Measurements from ENCODE around the gene SAFB. TPM values are rescaled to one million over a fixed set of nuclear protein-coding genes. Genes with fewer than 3 reads are reported as not detected.

Gene SAFB
- polyA plus RNA-seq, 1 donor from 2014 or later = 89.8 TPM

GRCh38 chr19:5666921-5667610 is 44.2 kb downstream of the SAFB start:
- Histone ChIP-seq H3K4me2 (ENCODE audit: low read length) (no peak overlapping the region), H4K20me1 (ENCODE audit: insufficient read depth) (no peaks in the 10 kb centered on the region), H3F3A (ENCODE audit: insufficient read depth, low read length, poor library complexity, severe bottlenecking) (no peaks in the 10 kb centered on the region)

GRCh38 chr19:5667751-5668271 is 44.9 kb downstream of the SAFB start:
- Histone ChIP-seq H3F3A (ENCODE audit: insufficient read depth, low read length, poor library complexity, severe bottlenecking) (no peaks in the 10 kb centered on the region), H3K9ac (ENCODE audit: low read length) (no peak overlapping the region), H3K27me3 (ENCODE audit: insufficient read depth, low read depth, low read length) (no peaks in the 10 kb centered on the region), H3K9me3 (ENCODE audit: low read length) (no peaks in the 10 kb centered on the region), H3K9me2 (ENCODE audit: insufficient read depth, low read length) (no peaks in the 10 kb centered on the region), H4K20me1 (ENCODE audit: insufficient read depth) (no peaks in the 10 kb centered on the region), H3K4me2 (ENCODE audit: low read length) (no peak overlapping the region), H3K4me3 (ENCODE audit: low read length) (no peak overlapping the region), H3K27ac (ENCODE audit: low read length) (no peak overlapping the region), H3K79me2 (replicated peaks; ENCODE audit: insufficient read depth, low read length) (no peaks in the 10 kb centered on the region), H3K36me3 (ENCODE audit: insufficient read depth, low read length) (peaks cover 10% of the 10 kb centered on the region), H2AFZ (ENCODE audit: low read depth, low read length) (no peak overlapping the region)
- TF ChIP-seq REST (IDR thresholded peaks at IDR 0.05; ENCODE audit: borderline replicate concordance) (no peak), TAF1 (IDR thresholded peaks at IDR 0.05; ENCODE audit: low read depth) (no peak), CTCF (IDR thresholded peaks at IDR 0.05; ENCODE audit: poor library complexity, severe bottlenecking) (no peak), POLR2AphosphoS5 (IDR thresholded peaks at IDR 0.05) (no peak), EP300 (conservative IDR thresholded peaks at IDR 0.05; ENCODE audit: poor library complexity, severe bottlenecking) (no peak)

More at GRCh38 chr19:5666921-5667610, 44.2 kb downstream of the SAFB start:
- H3K9ac ChIP-seq (ENCODE audit: low read length) = no peak overlapping the region
- TF ChIP-seq EP300 (conservative IDR thresholded peaks at IDR 0.05; ENCODE audit: poor library complexity, severe bottlenecking) (no peak), MXI1 (conservative IDR thresholded peaks at IDR 0.05; ENCODE audit: poor library complexity, severe bottlenecking) (no peak), TAF1 (IDR thresholded peaks at IDR 0.05; ENCODE audit: low read depth) (no peak), EZH2 (IDR thresholded peaks at IDR 0.05; ENCODE audit: borderline replicate concordance, insufficient read depth, low read length, poor library complexity, severe bottlenecking) (no peak), REST (IDR thresholded peaks at IDR 0.05; ENCODE audit: borderline replicate concordance) (no peak), RAD21 (conservative IDR thresholded peaks at IDR 0.05) (no peak), SMC3 (conservative IDR thresholded peaks at IDR 0.05; ENCODE audit: poor library complexity) (no peak), POLR2AphosphoS5 (IDR thresholded peaks at IDR 0.05) (no peak), CTCF (IDR thresholded peaks at IDR 0.05; ENCODE audit: poor library complexity, severe bottlenecking) (no peak)
- H2AFZ ChIP-seq (ENCODE audit: low read depth, low read length) = no peak overlapping the region
- no peaks in the 10 kb centered on the region for H3K9me2 ChIP-seq (ENCODE audit: insufficient read depth, low read length)
- no peak overlapping the region for H3K4me3 ChIP-seq (ENCODE audit: low read length)
- H3K79me2 ChIP-seq (replicated peaks; ENCODE audit: insufficient read depth, low read length) = no peaks in the 10 kb centered on the region
- no peaks in the 10 kb centered on the region for H3K27me3 ChIP-seq (ENCODE audit: insufficient read depth, low read depth, low read length)
- H3K27ac ChIP-seq (ENCODE audit: low read length) = no peak overlapping the region
- H3K36me3 ChIP-seq (ENCODE audit: insufficient read depth, low read length) = peaks cover 10% of the 10 kb centered on the region
- H3K9me3 ChIP-seq (ENCODE audit: low read length) = no peaks in the 10 kb centered on the region
